GM12878 (cell line): ENCODE data around the gene GYG2. TPM values are rescaled to one million over a fixed set of nuclear protein-coding genes. Genes with fewer than 3 reads are reported as not detected.

Source experiments
- ATAC-seq: fragments of 200-7000 bp; cut with Tn5 transposase; 3 replicates; pipeline ENCODE4 v1.9.1; 2020; ENCODE audit warnings: mild to moderate bottlenecking, moderate library complexity
- BruUV-seq: library from RNA; stranded (reverse); fragments of 400-500 nt; replicated peaks from 2 replicates; lab custom pipeline; 2021; lab: Mats Ljungman, UMichigan
- CTCF ChIA-PET: fragments of 300-600 bp; sonication (Branson Sonifier 250); formaldehyde crosslinking; extraction: SDS; loops from one replicate; lab custom pipeline; 2021; ENCODE audit warnings: inconsistent platforms; lab: Yijun Ruan, JAX
- POLR2A ChIA-PET: fragments of 350-600 bp; formaldehyde crosslinking; extraction: SDS; loops from one replicate; lab custom pipeline; 2021; ENCODE audit warnings: inconsistent platforms; lab: Charles Lee
- RAD21 ChIA-PET: fragments of 300-600 bp; sonication (Branson Sonifier 250); formaldehyde crosslinking; loops from one replicate; lab custom pipeline; 2023; ENCODE audit warnings: antibody characterized with exemption; ENCODE audit not compliant: unreplicated experiment; lab: Charles Lee
- SMC1A ChIA-PET: fragments of 300-600 bp; sonication (Branson Sonifier 250); formaldehyde crosslinking; loops from one replicate; lab custom pipeline; 2023; ENCODE audit not compliant: unreplicated experiment, uncharacterized antibody; lab: Charles Lee
- DNase-seq: peaks from one replicate; pipeline ENCODE4 v3.0.0-alpha.2; 2011; ENCODE audit warnings: low read depth, low spot score
- FAIRE-seq: peaks from 3 replicates; lab custom pipeline; 2011; peaks lifted over from hg19 to GRCh38; lab: Jason Lieb, UNC
- H2AFZ ChIP-seq: 2 replicates; pipeline ENCODE4 v1.6.0; 2011; ENCODE audit warnings: low read depth, low read length, control low read depth; ENCODE audit not compliant: control insufficient read depth
- H3K27ac ChIP-seq: 2 replicates; pipeline ENCODE4 v1.5.1; 2011; ENCODE audit warnings: control low read depth; ENCODE audit not compliant: control insufficient read depth, insufficient read depth
- H3K27me3 ChIP-seq, 2 experiments: replicated peaks in 1 of 2; 2 replicates each; pipeline versions ENCODE4 v1.6.0 to v1.6.1; 2011; ENCODE audit warnings: low read length in 1 of 2; ENCODE audit not compliant: control insufficient read depth in 2 of 2, insufficient read depth in 2 of 2
- H3K36me3 ChIP-seq, 2 experiments: 2 replicates each; pipeline ENCODE4 v1.5.1; 2011; ENCODE audit warnings: low read length in 1 of 2; ENCODE audit not compliant: control insufficient read depth in 2 of 2, insufficient read depth in 2 of 2
- H3K4me1 ChIP-seq: 2 replicates; pipeline ENCODE4 v1.6.1; 2011; ENCODE audit warnings: mild to moderate bottlenecking, low read length, moderate library complexity, mixed read lengths; ENCODE audit not compliant: control insufficient read depth, insufficient read depth
- H3K4me2 ChIP-seq: 2 replicates; pipeline ENCODE4 v1.6.0; 2011; ENCODE audit warnings: control low read depth; ENCODE audit not compliant: control insufficient read depth, insufficient read depth
- H3K4me3 ChIP-seq: fragments of 200-600 bp; sonication (generic); 2 replicates; pipeline ENCODE4 v1.5.1; 2016
- H3K79me2 ChIP-seq: 2 replicates; pipeline ENCODE4 v1.6.0; 2011; ENCODE audit warnings: low read length; ENCODE audit not compliant: control insufficient read depth, insufficient read depth
- H3K9ac ChIP-seq: 2 replicates; pipeline ENCODE4 v1.8.0; 2011; ENCODE audit warnings: low read length, control low read depth, mixed read lengths; ENCODE audit not compliant: control insufficient read depth, insufficient read depth
- H3K9me3 ChIP-seq: replicated peaks from 3 replicates; pipeline ENCODE4 v1.5.1; 2011; ENCODE audit warnings: mild to moderate bottlenecking, low read length; ENCODE audit not compliant: control insufficient read depth, insufficient read depth
- H4K20me1 ChIP-seq: 2 replicates; pipeline ENCODE4 v1.6.0; 2011; ENCODE audit not compliant: control insufficient read depth, insufficient read depth
- ELK1 ChIP-seq: IDR thresholded peaks from 2 replicates; pipeline ENCODE4 v1.6.1; 2012; ENCODE audit warnings: low read depth, low read length, improper control_type of control experiment
- STAT3 ChIP-seq: IDR thresholded peaks from 2 replicates; pipeline ENCODE4 v1.6.1; 2011; ENCODE audit warnings: low read depth, low read length, improper control_type of control experiment
- WGBS: methylation state at CpG from one replicate; pipeline ENCODE4 v1.1.6; 2016; ENCODE audit warnings: low lambda C conversion rate; ENCODE audit not compliant: insufficient replicate concordance, insufficient coverage; ENCODE audit errors: missing lambda C conversion rate; 5-methylcytosine and 5-hydroxymethylcytosine counted together
- in situ Hi-C: fragments of 300-500 bp; cut with MboI; formaldehyde crosslinking; loops from 9 replicates; pipeline ENCODE4 v1.14.3; 2018; ENCODE audit warnings: mixed read lengths
- intact Hi-C: fragments of 100-400 bp; cut with micrococcal nuclease; formaldehyde crosslinking; loops from one replicate; pipeline ENCODE4 v1.14.2; 2022; ENCODE audit not compliant: unreplicated experiment
- polyA plus RNA-seq, 11 experiments: library from polyadenylated mRNA; depleted of rRNA in 4 of 11; unstranded in 6 of 11; stranded (reverse) in 5 of 11; fragments of >200 nt; fragmentation: Nextera tagmentation in 4 of 11; fragmentation: Illumina TruSeq in 1 of 11; extraction: Ambion mirVana in 4 of 11; extraction: Trizol in 1 of 11; gene quantifications; 1 replicate in 1 of 11; 2 replicates in 10 of 11; pipeline versions ENCODE4 v1.2.1 to v1.2.3, GENCODE V29; 2011 to 2016; ENCODE audit warnings: inconsistent platforms in 2 of 11, missing spikeins in 2 of 11, low read depth in 1 of 11
- total RNA-seq, 4 experiments: library from RNA; depleted of rRNA in 3 of 4; stranded (reverse); fragments of >200 nt in 3 of 4; fragmentation: Illumina TruSeq in 1 of 4; extraction: Trizol in 1 of 4; gene quantifications; 2 replicates each; pipeline versions ENCODE4 v1.2.1 to v1.2.3, GENCODE V29; 2013 to 2021
- TF ChIP-seq, protein P1 (sequence below): fragments of 450-650 bp; conservative IDR thresholded peaks from 2 replicates; pipeline ENCODE4 v1.6.1; 2017; ENCODE audit warnings: mild to moderate bottlenecking, moderate library complexity
- TF ChIP-seq, protein P2 (sequence below): IDR thresholded peaks from 2 replicates; pipeline ENCODE4 v1.6.1; 2011; ENCODE audit warnings: borderline replicate concordance, low read depth, mild to moderate bottlenecking, moderate library complexity, low read length; ENCODE audit not compliant: insufficient read depth, poor library complexity, severe bottlenecking

GYG2 gene
- total and polyA plus RNA-seq, 10 of the 15 experiments (the other 5 are each of a cell fraction or from before 2014, with no cell fraction given), result 0.05 TPM; not detected in 9

- 17% methylated on average over 9 of the region's 9 CpGs for WGBS
- no peak for DNase-seq
- TF ChIP-seq, protein P1, sequence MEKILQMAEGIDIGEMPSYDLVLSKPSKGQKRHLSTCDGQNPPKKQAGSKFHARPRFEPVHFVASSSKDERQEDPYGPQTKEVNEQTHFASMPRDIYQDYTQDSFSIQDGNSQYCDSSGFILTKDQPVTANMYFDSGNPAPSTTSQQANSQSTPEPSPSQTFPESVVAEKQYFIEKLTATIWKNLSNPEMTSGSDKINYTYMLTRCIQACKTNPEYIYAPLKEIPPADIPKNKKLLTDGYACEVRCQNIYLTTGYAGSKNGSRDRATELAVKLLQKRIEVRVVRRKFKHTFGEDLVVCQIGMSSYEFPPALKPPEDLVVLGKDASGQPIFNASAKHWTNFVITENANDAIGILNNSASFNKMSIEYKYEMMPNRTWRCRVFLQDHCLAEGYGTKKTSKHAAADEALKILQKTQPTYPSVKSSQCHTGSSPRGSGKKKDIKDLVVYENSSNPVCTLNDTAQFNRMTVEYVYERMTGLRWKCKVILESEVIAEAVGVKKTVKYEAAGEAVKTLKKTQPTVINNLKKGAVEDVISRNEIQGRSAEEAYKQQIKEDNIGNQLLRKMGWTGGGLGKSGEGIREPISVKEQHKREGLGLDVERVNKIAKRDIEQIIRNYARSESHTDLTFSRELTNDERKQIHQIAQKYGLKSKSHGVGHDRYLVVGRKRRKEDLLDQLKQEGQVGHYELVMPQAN, result no peak
- no peak for TF ChIP-seq ELK1
- no peak for TF ChIP-seq STAT3
- TF ChIP-seq, protein P2, sequence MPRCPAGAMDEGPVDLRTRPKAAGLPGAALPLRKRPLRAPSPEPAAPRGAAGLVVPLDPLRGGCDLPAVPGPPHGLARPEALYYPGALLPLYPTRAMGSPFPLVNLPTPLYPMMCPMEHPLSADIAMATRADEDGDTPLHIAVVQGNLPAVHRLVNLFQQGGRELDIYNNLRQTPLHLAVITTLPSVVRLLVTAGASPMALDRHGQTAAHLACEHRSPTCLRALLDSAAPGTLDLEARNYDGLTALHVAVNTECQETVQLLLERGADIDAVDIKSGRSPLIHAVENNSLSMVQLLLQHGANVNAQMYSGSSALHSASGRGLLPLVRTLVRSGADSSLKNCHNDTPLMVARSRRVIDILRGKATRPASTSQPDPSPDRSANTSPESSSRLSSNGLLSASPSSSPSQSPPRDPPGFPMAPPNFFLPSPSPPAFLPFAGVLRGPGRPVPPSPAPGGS, result no peak
Observed at GRCh38 chrX:2862404-2862803, 33.7 kb downstream of the GYG2 start.

More at GRCh38 chrX:2862404-2862803, 33.7 kb downstream of the GYG2 start:
- Histone ChIP-seq H2AFZ (no peak overlapping the region), H3K4me2 (no peak overlapping the region), H3K27ac (no peak overlapping the region), H3K9ac (no peak overlapping the region), H3K79me2 (no peaks in the 10 kb centered on the region), H3K4me3 (no peak overlapping the region), H3K36me3 (no peaks in the 10 kb centered on the region), H4K20me1 (no peaks in the 10 kb centered on the region), H3K9me3 (no peaks in the 10 kb centered on the region), H3K27me3 (no peaks in the 10 kb centered on the region), H3K4me1 (no peaks in the 10 kb centered on the region)
- CTCF ChIA-PET, result no interaction called here
- SMC1A ChIA-PET, result no interaction called here
- no peak for FAIRE-seq
- in situ Hi-C loops (no loop called here), intact Hi-C loops (no loop called here)
- POLR2A ChIA-PET, result no interaction called here
- no peak for ATAC-seq
- no TSS peak for BruUV-seq
- RAD21 ChIA-PET, result no interaction called here
